BLaER1 treated with 17β-estradiol and CSF1 and Interleukin-3, amounts not matched to agents 10 nM and 100 nM (cell line): ENCODE results near the gene MLEC.
A peak's percentile ranks its signal among the peaks of the same experiment; 100 is the strongest.

Source experiments
- H3K27ac ChIP-seq, 11 experiments: shearing (Covaris generic); formaldehyde crosslinking; 2 replicates each; pipeline ENCODE4 v1.8.1; 2022
- H3K27me3 ChIP-seq, 11 experiments: shearing (Covaris generic); formaldehyde crosslinking; 2 replicates each; pipeline ENCODE4 v1.8.1; 2022
- H3K36me3 ChIP-seq, 11 experiments: shearing (Covaris generic); formaldehyde crosslinking; 2 replicates each; pipeline ENCODE4 v1.8.1; 2022
- H3K4me1 ChIP-seq, 10 experiments: shearing (Covaris generic); formaldehyde crosslinking; 2 replicates each; pipeline ENCODE4 v1.8.1; 2022
- H3K4me2 ChIP-seq, 11 experiments: shearing (Covaris generic); formaldehyde crosslinking; 2 replicates each; pipeline ENCODE4 v1.8.1; 2022
- H3K4me3 ChIP-seq, 10 experiments: shearing (Covaris generic); formaldehyde crosslinking; 2 replicates each; pipeline ENCODE4 v1.8.1; 2022
- H3K9ac ChIP-seq, 11 experiments: shearing (Covaris generic); formaldehyde crosslinking; 2 replicates each; pipeline ENCODE4 v1.8.1; 2022
- H3K9me3 ChIP-seq, 11 experiments: shearing (Covaris generic); formaldehyde crosslinking; replicated peaks in 1 of 11; 2 replicates each; pipeline ENCODE4 v1.8.1; 2022
- H4K20me1 ChIP-seq, 11 experiments: shearing (Covaris generic); formaldehyde crosslinking; 2 replicates each; pipeline ENCODE4 v1.8.1; 2022
- Cebpa-rat ChIP-seq, 11 experiments: shearing (Covaris generic); IDR thresholded peaks; 2 replicates each; pipeline ENCODE4 v1.8.1; 2022

MLEC gene

DNA sequence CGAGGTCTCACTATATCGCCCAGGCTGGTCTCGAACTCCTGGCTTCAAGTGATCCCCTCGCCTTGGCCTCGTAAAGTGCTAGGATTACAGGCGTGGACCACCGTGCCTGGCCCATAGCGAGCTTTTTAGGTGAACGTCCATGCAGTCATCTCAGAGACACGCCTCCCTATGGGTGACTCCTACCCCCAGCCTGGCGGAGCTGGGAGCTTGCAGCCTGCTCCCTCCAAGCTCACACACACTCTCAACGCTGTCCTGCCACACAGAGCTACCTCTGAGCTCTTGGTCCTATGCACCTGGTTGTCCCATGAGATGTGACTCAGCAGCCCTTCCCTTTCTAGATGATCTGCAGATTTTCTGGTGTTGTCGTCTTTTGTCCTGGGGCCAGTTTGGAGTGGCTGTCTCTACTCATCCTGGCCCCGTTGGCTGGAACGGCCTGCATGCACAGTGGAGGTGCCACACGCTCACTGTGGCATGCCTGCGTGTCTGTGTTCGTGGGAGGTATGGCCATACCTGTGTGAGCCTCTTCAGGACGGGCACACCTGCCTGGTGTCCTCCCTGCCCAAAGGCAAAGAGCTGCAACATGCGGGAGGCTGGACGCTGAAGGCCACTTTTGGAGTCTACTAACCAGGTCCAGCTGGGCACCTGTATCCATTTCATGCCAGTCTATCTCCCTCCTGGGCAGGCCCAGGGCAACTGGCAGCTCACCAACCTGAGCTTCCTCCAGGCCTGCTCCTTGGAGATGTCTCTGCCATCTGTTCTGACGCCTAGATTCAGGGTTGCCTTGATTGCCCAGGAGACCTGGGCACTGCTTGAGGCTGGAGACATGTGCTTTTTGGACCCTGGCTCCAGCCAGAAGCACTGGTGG lies 28.4 kb upstream of the MLEC start:
- TF ChIP-seq Cebpa-rat (IDR thresholded peaks at IDR 0.05) = no peak
- peak overlapping the region in 7 of 11 experiments; percentile 7 to 54 (median 37); a peak in 9 of 22 replicates for H3K4me2 ChIP-seq

DNA sequence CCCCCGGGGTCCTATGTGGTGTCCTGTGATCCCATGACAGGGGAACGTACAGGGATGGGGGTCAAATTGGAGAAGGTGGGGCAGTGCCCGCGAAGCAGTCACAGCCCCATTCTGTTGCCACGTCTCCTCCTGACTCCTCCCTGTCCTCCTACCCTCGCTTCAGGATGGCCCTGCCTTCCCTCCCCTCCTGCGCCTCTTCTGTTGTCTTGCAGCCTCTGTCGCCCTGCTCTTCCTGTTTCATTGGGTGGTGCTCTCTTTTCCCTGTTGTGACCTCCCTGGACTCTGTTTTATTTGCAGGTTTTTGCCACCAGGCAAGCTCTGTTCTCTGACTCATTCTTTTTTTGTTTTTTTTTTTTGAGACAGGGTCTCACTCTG lies 27.8 kb upstream of the MLEC start:
- Histone ChIP-seq H3K9ac (0 out of 22 replicates have a peak overlapping the region, but pooled peaks of 1 of the 11 experiments have one; percentile 24), H4K20me1 (no peaks in the 10 kb centered on the region), H3K4me3 (no peak overlapping the region), H3K4me1 (peaks cover 10 to 35% (median 19%) of the 10 kb centered on the region in 10 experiments), H3K27me3 (no peaks in the 10 kb centered on the region), H3K9me3 (peaks cover 0 to 6% (median 0%) of the 10 kb centered on the region in 11 experiments; a peak in 1 of 22 replicates), H3K36me3 (no peaks in the 10 kb centered on the region), H3K4me2 (peak overlapping the region in 7 of 11 experiments; percentile 7 to 54 (median 37); a peak in 9 of 22 replicates), H3K27ac (no peak overlapping the region)
- TF ChIP-seq Cebpa-rat (IDR thresholded peaks at IDR 0.05) = no peak

More for the DNA sequence above, 28.4 kb upstream of the MLEC start:
- Histone ChIP-seq H3K4me3 (no peak overlapping the region), H3K27ac (no peak overlapping the region), H3K4me1 (peaks cover 16 to 41% (median 26%) of the 10 kb centered on the region in 10 experiments), H3K9me3 (peaks cover 0 to 6% (median 0%) of the 10 kb centered on the region in 11 experiments; a peak in 1 of 22 replicates), H3K9ac (no peak overlapping the region), H4K20me1 (no peaks in the 10 kb centered on the region), H3K36me3 (no peaks in the 10 kb centered on the region), H3K27me3 (no peaks in the 10 kb centered on the region)

DNA sequence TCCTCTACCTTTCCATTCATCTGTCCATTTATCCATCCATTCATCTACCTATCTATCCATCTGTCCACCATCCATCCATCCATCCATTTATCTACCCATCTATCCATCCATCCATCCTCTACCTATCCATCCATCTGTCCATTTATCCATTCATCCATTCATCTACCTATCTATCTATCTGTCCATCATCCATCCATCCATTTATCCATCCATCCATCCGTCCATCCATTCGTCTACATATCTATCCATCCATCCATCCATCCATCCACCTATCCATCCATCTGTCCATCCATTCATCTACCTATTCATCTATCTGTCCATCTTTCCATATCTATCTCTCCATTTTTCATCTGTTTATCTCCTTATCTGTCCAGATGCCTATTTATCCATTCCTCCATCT lies 25.5 kb upstream of the MLEC start:
- H3K9ac ChIP-seq = no peak overlapping the region
- no peak for TF ChIP-seq Cebpa-rat (IDR thresholded peaks at IDR 0.05)
- H3K4me2 ChIP-seq = no peak overlapping the region
- no peaks in the 10 kb centered on the region for H3K27me3 ChIP-seq
- no peak overlapping the region for H3K4me3 ChIP-seq
- peaks cover 0 to 6% (median 0%) of the 10 kb centered on the region in 11 experiments; a peak in 1 of 22 replicates for H3K9me3 ChIP-seq
- no peak overlapping the region for H3K27ac ChIP-seq
- H4K20me1 ChIP-seq = no peaks in the 10 kb centered on the region
- no peaks in the 10 kb centered on the region for H3K36me3 ChIP-seq
- H3K4me1 ChIP-seq = peaks cover 8 to 31% (median 16%) of the 10 kb centered on the region in 10 experiments

DNA sequence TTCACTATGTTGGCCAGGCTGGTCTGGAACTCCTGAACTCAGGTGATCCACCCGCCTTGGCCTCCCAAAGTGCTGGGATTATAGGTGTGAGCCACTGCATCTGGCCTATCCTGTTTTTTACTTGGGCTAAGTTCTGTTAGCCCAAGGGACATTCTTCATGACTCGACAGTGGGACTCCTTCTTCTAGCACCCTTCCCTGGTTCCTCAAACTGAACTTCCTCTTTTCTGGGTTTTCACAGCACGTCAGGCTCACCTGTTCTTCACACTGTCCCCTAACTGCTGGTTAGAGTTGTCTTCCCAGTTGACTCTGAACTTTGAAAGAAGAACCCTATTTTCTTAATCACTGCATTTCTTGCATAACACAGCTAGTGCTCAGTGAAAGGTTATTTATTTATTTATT lies 24.1 kb upstream of the MLEC start:
- no peaks in the 10 kb centered on the region for H3K27me3 ChIP-seq

DNA sequence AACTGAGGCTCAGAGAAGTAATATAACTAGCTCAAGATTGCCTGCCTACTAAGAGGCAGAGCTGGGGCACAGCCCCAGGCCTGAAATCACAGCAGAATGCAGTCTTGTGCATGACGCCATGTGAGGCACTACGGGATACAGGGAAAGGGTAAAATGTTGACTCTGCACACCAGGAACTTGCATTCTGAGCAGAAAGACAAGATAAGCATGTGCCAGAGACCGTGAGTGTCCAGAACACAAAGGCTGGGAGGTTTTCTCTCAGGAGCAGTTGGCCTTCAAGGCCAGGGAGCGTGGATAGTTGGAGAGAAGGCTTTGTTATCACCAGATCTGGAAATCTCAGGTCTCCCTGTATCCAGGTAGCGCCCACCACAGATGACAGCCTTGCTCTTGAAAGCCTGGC lies 23.2 kb upstream of the MLEC start:
- Histone ChIP-seq H3K9me3 (peaks cover 0 to 6% (median 0%) of the 10 kb centered on the region in 11 experiments; a peak in 1 of 22 replicates), H3K9ac (no peak overlapping the region), H3K27ac (0 out of 22 replicates have a peak overlapping the region, but pooled peaks of 1 of the 11 experiments have one; percentile 10), H4K20me1 (no peaks in the 10 kb centered on the region), H3K4me2 (no peak overlapping the region), H3K36me3 (no peaks in the 10 kb centered on the region), H3K4me1 (peaks cover 20 to 51% (median 38%) of the 10 kb centered on the region in 10 experiments), H3K27me3 (no peaks in the 10 kb centered on the region), H3K4me3 (no peak overlapping the region)
- TF ChIP-seq Cebpa-rat (IDR thresholded peaks at IDR 0.05) = no peak

More for the DNA sequence above, 24.1 kb upstream of the MLEC start:
- H3K9ac ChIP-seq = no peak overlapping the region
- H3K4me3 ChIP-seq = no peak overlapping the region
- no peaks in the 10 kb centered on the region for H3K36me3 ChIP-seq
- no peak overlapping the region for H3K27ac ChIP-seq
- peaks cover 0 to 6% (median 0%) of the 10 kb centered on the region in 11 experiments; a peak in 1 of 22 replicates for H3K9me3 ChIP-seq
- peak overlapping the region in 9 of 11 experiments; percentile 11 to 31 (median 19); a peak in 10 of 22 replicates for H3K4me2 ChIP-seq
- TF ChIP-seq Cebpa-rat (IDR thresholded peaks at IDR 0.05) = no peak
- H4K20me1 ChIP-seq = no peaks in the 10 kb centered on the region
- peaks cover 14 to 45% (median 29%) of the 10 kb centered on the region in 10 experiments for H3K4me1 ChIP-seq

DNA sequence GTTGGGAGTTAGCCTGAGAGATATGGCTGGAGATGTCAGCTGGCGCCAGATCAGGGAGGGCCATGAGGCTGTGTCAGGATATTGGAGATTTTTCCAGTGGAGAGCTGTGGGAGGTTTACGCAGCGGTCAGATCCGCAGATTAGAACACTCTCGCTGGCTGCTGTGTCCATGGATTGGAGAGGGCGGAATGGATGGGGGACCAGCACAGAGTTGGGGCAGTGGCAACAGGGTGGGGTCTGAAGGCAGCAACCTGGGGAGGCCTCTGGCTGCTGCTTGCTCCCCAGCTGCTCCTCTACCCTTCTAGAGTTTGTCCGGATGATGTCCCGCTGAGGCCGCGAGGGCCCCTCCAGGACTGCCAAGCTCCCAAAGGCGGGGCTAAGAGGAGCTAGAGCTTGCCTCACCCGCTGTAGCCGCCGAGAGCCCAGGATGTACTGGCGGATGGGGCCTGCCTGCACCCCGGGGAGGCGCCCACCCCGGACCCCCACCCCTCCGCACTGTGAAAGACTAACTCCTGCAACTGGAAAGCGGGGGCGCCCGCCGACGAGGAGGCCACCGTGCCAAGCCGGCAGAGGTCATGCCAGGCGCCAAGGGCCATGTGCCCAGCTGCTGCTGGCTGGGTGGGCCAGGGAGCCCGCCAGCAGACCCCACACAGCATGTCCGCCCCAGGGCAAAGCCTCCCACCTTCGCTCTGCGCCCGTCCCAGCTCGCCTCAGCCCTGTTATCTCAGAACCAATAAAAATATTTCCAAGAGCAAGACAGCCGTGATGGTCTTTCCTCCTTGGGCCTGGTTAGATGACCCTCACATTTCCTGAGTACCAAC lies 20.2 kb upstream of the MLEC start:
- Histone ChIP-seq H3K4me2 (peak overlapping the region in 8 of 11 experiments; percentile 66 to 95 (median 80); a peak in 15 of 22 replicates), H3K27me3 (no peaks in the 10 kb centered on the region), H3K4me1 (peaks cover 25 to 72% (median 62%) of the 10 kb centered on the region in 10 experiments), H3K9me3 (no peaks in the 10 kb centered on the region), H3K4me3 (no peak overlapping the region), H3K27ac (peak overlapping the region in 7 of 11 experiments; percentile 32 to 98 (median 92); a peak in 11 of 22 replicates), H3K9ac (peak overlapping the region in 2 of 11 experiments; percentile 23 to 85; a peak in 1 of 22 replicates), H4K20me1 (no peaks in the 10 kb centered on the region), H3K36me3 (no peaks in the 10 kb centered on the region)
- no peak for TF ChIP-seq Cebpa-rat (IDR thresholded peaks at IDR 0.05)

DNA sequence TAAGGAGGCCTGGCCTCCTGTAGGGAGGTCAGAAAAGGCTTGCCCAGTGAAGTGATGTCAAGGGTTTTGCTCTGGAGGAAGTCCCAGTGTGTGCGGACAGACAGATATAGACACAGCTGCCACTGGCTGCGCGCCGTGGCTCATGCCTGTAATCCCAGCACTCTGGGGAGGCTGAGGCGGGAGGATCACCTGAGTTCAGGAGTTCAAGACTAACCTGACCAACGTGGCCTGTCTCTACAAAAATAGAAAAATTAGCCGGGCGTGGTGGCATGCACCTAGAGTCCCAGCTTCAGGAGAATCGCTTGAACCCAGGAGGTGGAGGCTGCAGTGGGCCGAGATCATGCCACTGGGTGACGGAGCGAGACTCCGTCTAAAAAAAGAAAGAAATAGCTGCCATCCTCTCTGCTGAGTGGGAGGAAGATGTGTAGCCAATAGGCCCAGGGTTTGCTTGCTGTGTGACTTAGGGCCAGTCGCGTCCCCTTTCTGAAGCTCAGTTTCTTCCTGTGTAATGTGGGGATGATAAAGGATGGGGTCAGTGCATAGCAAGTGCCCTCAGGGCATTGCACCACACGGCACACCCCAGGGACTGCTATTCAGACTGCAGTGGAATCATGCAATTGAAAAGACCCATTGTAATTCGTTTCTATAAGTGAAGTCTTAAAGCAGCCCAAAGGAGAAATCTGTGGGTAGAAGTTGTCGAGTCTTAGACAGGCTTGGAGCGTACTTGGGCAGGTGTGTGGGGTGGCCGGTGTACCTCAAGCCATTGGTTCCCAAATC lies 18.7 kb upstream of the MLEC start:
- H3K4me1 ChIP-seq = peaks cover 25 to 79% (median 66%) of the 10 kb centered on the region in 10 experiments
- H3K4me2 ChIP-seq = peak overlapping the region; percentile 66 to 95 (median 80)
- H3K27ac ChIP-seq = peak overlapping the region in 9 of 11 experiments; percentile 76 to 98 (median 91); a peak in 17 of 22 replicates
- TF ChIP-seq Cebpa-rat (IDR thresholded peaks at IDR 0.05) = peak in 5 of 11 experiments; percentile 13 to 92 (median 66); a peak in 7 of 22 replicates
- no peaks in the 10 kb centered on the region for H3K36me3 ChIP-seq
- H3K4me3 ChIP-seq = peak overlapping the region in 1 of 10 experiments; percentile 33; a peak in 1 of 20 replicates
- H3K27me3 ChIP-seq = no peaks in the 10 kb centered on the region
- no peaks in the 10 kb centered on the region for H4K20me1 ChIP-seq
- H3K9ac ChIP-seq = peak overlapping the region in 9 of 11 experiments; percentile 64 to 86 (median 80); a peak in 17 of 22 replicates
- H3K9me3 ChIP-seq = no peaks in the 10 kb centered on the region
